ENCODE results near the gene SCP2. TPM values are rescaled to one million over a fixed set of nuclear protein-coding genes. Genes with fewer than 3 reads are reported as not detected.

Gene SCP2
- polyA plus RNA-seq, 2 of the 4 experiments (the other 2 are of a cell fraction), result 79.0 to 124 TPM

GRCh38 chr1:53050310-53050709 is 123.2 kb downstream of the SCP2 start:
- FAIRE-seq (no peak), DNase-seq (ENCODE audit: low read depth in 1 of 2, low spot score in 1 of 2) (no peak), ATAC-seq (no peak)
- ChIA-PET POLR2A (no interaction called here), CTCF (no interaction called here)
- WGBS (ENCODE audit: missing lambda C conversion rate), result 91% methylated on average over 2 of the region's 2 CpGs
- Histone ChIP-seq H3K27ac (no peak overlapping the region), H3K4me2 (no peak overlapping the region), H3K9me3 (no peaks in the 10 kb centered on the region), H3K4me3 (no peak overlapping the region), H3K4me1 (peaks cover 6% of the 10 kb centered on the region; the same call in 1 of the 3 replicates)
- TF ChIP-seq EP300 (IDR thresholded peaks at IDR 0.05) (no peak), ZSCAN20 (CRISPR knock-in tag; IDR thresholded peaks at IDR 0.05) (no peak), MAZ (IDR thresholded peaks at IDR 0.05; ENCODE audit: borderline replicate concordance, low read depth, low read length) (no peak), RNF2 (IDR thresholded peaks at IDR 0.05; ENCODE audit: borderline replicate concordance, low read depth) (no peak), REST (IDR thresholded peaks at IDR 0.05) (no peak), NPAS2 (CRISPR knock-in tag; IDR thresholded peaks at IDR 0.05; ENCODE audit: borderline replicate concordance) (no peak), CHD2 (IDR thresholded peaks at IDR 0.05; ENCODE audit: low read length, partially characterized antibody) (no peak), EHMT2 (IDR thresholded peaks at IDR 0.05; ENCODE audit: low read depth) (no peak), POLR2A (IDR thresholded peaks at IDR 0.05; ENCODE audit: low read length) (no peak), BCL3 (IDR thresholded peaks at IDR 0.05) (no peak), ELK1 (IDR thresholded peaks at IDR 0.05; ENCODE audit: low read depth, low read length) (no peak), CBX8 (IDR thresholded peaks at IDR 0.05) (no peak)

- Histone ChIP-seq H3K4me3 (no peak overlapping the region), H3K27ac (no peak overlapping the region), H3K4me1 (peaks cover 3% of the 10 kb centered on the region; the same call in 1 of the 3 replicates), H3K9me3 (no peaks in the 10 kb centered on the region), H3K4me2 (no peak overlapping the region)
- FAIRE-seq (no peak), DNase-seq (ENCODE audit: low read depth in 1 of 2, low spot score in 1 of 2) (no peak), ATAC-seq (no peak)
- ChIA-PET CTCF (no interaction called here), POLR2A (no interaction called here)
- TF ChIP-seq REST (IDR thresholded peaks at IDR 0.05) (no peak), FOSL2 (IDR thresholded peaks at IDR 0.05) (no peak), FOSL2 (CRISPR knock-in tag; IDR thresholded peaks at IDR 0.05) (no peak), MAX (IDR thresholded peaks at IDR 0.05) (no peak), SREBF2 (IDR thresholded peaks at IDR 0.05) (no peak), BHLHE40 (IDR thresholded peaks at IDR 0.05; ENCODE audit: low read depth, low read length) (no peak), FOXS1 (CRISPR knock-in tag; IDR thresholded peaks at IDR 0.05) (no peak), RARB (CRISPR knock-in tag; IDR thresholded peaks at IDR 0.05) (no peak), ZNF302 (CRISPR knock-in tag; IDR thresholded peaks at IDR 0.05) (no peak), CBX2 (IDR thresholded peaks at IDR 0.05; ENCODE audit: borderline replicate concordance, low read depth) (no peak), PBX3 (IDR thresholded peaks at IDR 0.05) (no peak), NR3C1 (IDR thresholded peaks at IDR 0.05) (no peak)
- 53% methylated on average over 1 of the region's 1 CpG for WGBS (ENCODE audit: missing lambda C conversion rate)
Observed at GRCh38 chr1:53051676-53052075, 124.6 kb downstream of the SCP2 start.
